ENCODE measurements around the gene KHNYN. TPM values are rescaled to one million over a fixed set of nuclear protein-coding genes. Genes with fewer than 3 reads are reported as not detected.

Gene KHNYN
- total RNA-seq, 1 experiment from 2014 or later = 25.1 TPM

GRCh38 chr14:24409192-24409591, 20.6 kb upstream of the KHNYN start:
- Histone ChIP-seq H3K9me3 (replicated peaks) (no peaks in the 10 kb centered on the region), H3K4me1 (replicated peaks) (no peaks in the 10 kb centered on the region), H3K27me3 (replicated peaks) (no peaks in the 10 kb centered on the region), H3K4me3 (no peak overlapping the region), H3K36me3 (no peaks in the 10 kb centered on the region), H3K27ac (no peak overlapping the region)
- no peak for DNase-seq (ENCODE audit: low read depth in 1 of 2, low spot score in 2 of 2)

- H3K9me3 ChIP-seq (replicated peaks) = no peaks in the 10 kb centered on the region
- no peak overlapping the region for H3K27ac ChIP-seq
- no peaks in the 10 kb centered on the region for H3K4me1 ChIP-seq (replicated peaks)
- no peak for DNase-seq (ENCODE audit: low read depth in 1 of 2, low spot score in 2 of 2)
- no peaks in the 10 kb centered on the region for H3K36me3 ChIP-seq
- no peaks in the 10 kb centered on the region for H3K27me3 ChIP-seq (replicated peaks)
- no peak overlapping the region for H3K4me3 ChIP-seq
Measured at GRCh38 chr14:24409956-24410355, 19.8 kb upstream of the KHNYN start.

- no peaks in the 10 kb centered on the region for H3K9me3 ChIP-seq (replicated peaks)
- no peaks in the 10 kb centered on the region for H3K4me1 ChIP-seq (replicated peaks)
- no peaks in the 10 kb centered on the region for H3K27me3 ChIP-seq (replicated peaks)
- no peak overlapping the region for H3K4me3 ChIP-seq
- H3K27ac ChIP-seq = no peak overlapping the region
- no peaks in the 10 kb centered on the region for H3K36me3 ChIP-seq
- DNase-seq (ENCODE audit: low read depth in 1 of 2, low spot score in 2 of 2) = peak in 1 of 2 experiments; percentile 30
Measured at GRCh38 chr14:24411443-24412389, 18.0 kb upstream of the KHNYN start.

- Histone ChIP-seq H3K4me3 (no peak overlapping the region), H3K36me3 (no peaks in the 10 kb centered on the region), H3K9me3 (replicated peaks) (no peaks in the 10 kb centered on the region), H3K4me1 (replicated peaks) (no peaks in the 10 kb centered on the region), H3K27ac (no peak overlapping the region), H3K27me3 (replicated peaks) (no peaks in the 10 kb centered on the region)
- DNase-seq (ENCODE audit: low read depth in 1 of 2, low spot score in 2 of 2) = no peak
Measured at GRCh38 chr14:24414077-24414476, 15.7 kb upstream of the KHNYN start.

- Histone ChIP-seq H3K27ac (no peak overlapping the region), H3K36me3 (no peaks in the 10 kb centered on the region), H3K27me3 (replicated peaks) (no peaks in the 10 kb centered on the region)
Measured at GRCh38 chr14:24414732-24415420, 14.9 kb upstream of the KHNYN start.

GRCh38 chr14:24415421-24416253, 14.1 kb upstream of the KHNYN start:
- Histone ChIP-seq H3K36me3 (no peaks in the 10 kb centered on the region), H3K4me3 (no peak overlapping the region), H3K4me1 (replicated peaks) (no peaks in the 10 kb centered on the region), H3K27ac (no peak overlapping the region), H3K9me3 (replicated peaks) (no peaks in the 10 kb centered on the region), H3K27me3 (replicated peaks) (no peaks in the 10 kb centered on the region)
- no peak for DNase-seq (ENCODE audit: low read depth in 1 of 2, low spot score in 2 of 2)

More at GRCh38 chr14:24414732-24415420, 14.9 kb upstream of the KHNYN start:
- no peaks in the 10 kb centered on the region for H3K9me3 ChIP-seq (replicated peaks)
- H3K4me1 ChIP-seq (replicated peaks) = no peaks in the 10 kb centered on the region
- no peak overlapping the region for H3K4me3 ChIP-seq
- DNase-seq (ENCODE audit: low read depth in 1 of 2, low spot score in 2 of 2) = no peak

- H3K4me1 ChIP-seq (replicated peaks) = no peaks in the 10 kb centered on the region
- DNase-seq (ENCODE audit: low read depth in 1 of 2, low spot score in 2 of 2) = no peak
- H3K27ac ChIP-seq = no peak overlapping the region
- no peaks in the 10 kb centered on the region for H3K36me3 ChIP-seq
- no peaks in the 10 kb centered on the region for H3K27me3 ChIP-seq (replicated peaks)
- H3K4me3 ChIP-seq = no peak overlapping the region
- no peaks in the 10 kb centered on the region for H3K9me3 ChIP-seq (replicated peaks)
Measured at GRCh38 chr14:24416254-24416931, 13.4 kb upstream of the KHNYN start.

- no peak for DNase-seq (ENCODE audit: low read depth in 1 of 2, low spot score in 2 of 2)
- H3K27ac ChIP-seq = no peak overlapping the region
- H3K9me3 ChIP-seq (replicated peaks) = no peaks in the 10 kb centered on the region
- H3K4me3 ChIP-seq = no peak overlapping the region
- H3K27me3 ChIP-seq (replicated peaks) = no peaks in the 10 kb centered on the region
- no peaks in the 10 kb centered on the region for H3K4me1 ChIP-seq (replicated peaks)
- H3K36me3 ChIP-seq = no peaks in the 10 kb centered on the region
Measured at GRCh38 chr14:24416932-24417619, 12.7 kb upstream of the KHNYN start.

- Histone ChIP-seq H3K36me3 (no peaks in the 10 kb centered on the region), H3K9me3 (replicated peaks) (no peaks in the 10 kb centered on the region), H3K27me3 (replicated peaks) (no peaks in the 10 kb centered on the region), H3K4me1 (replicated peaks) (no peaks in the 10 kb centered on the region), H3K27ac (no peak overlapping the region), H3K4me3 (no peak overlapping the region)
- no peak for DNase-seq (ENCODE audit: low read depth in 1 of 2, low spot score in 2 of 2)
Measured at GRCh38 chr14:24417832-24418491, 11.8 kb upstream of the KHNYN start.

GRCh38 chr14:24418492-24418873, 11.3 kb upstream of the KHNYN start:
- no peaks in the 10 kb centered on the region for H3K4me1 ChIP-seq (replicated peaks)
- no peak overlapping the region for H3K27ac ChIP-seq
- H3K4me3 ChIP-seq = no peak overlapping the region
- no peaks in the 10 kb centered on the region for H3K27me3 ChIP-seq (replicated peaks)
- DNase-seq (ENCODE audit: low read depth in 1 of 2, low spot score in 2 of 2) = no peak
- H3K36me3 ChIP-seq = no peaks in the 10 kb centered on the region
- H3K9me3 ChIP-seq (replicated peaks) = no peaks in the 10 kb centered on the region

- Histone ChIP-seq H3K9me3 (replicated peaks) (no peaks in the 10 kb centered on the region), H3K4me3 (no peak overlapping the region), H3K27me3 (replicated peaks) (no peaks in the 10 kb centered on the region), H3K27ac (no peak overlapping the region), H3K36me3 (no peaks in the 10 kb centered on the region), H3K4me1 (replicated peaks) (peaks cover 8% of the 10 kb centered on the region)
- DNase-seq (ENCODE audit: low read depth in 1 of 2, low spot score in 2 of 2) = no peak
Measured at GRCh38 chr14:24422261-24422660, 7.5 kb upstream of the KHNYN start.

GRCh38 chr14:24422694-24423601, 6.8 kb upstream of the KHNYN start:
- no peak overlapping the region for H3K4me3 ChIP-seq
- H3K36me3 ChIP-seq = no peaks in the 10 kb centered on the region
- no peaks in the 10 kb centered on the region for H3K9me3 ChIP-seq (replicated peaks)
- H3K27ac ChIP-seq = no peak overlapping the region
- H3K4me1 ChIP-seq (replicated peaks) = peaks cover 8% of the 10 kb centered on the region
- H3K27me3 ChIP-seq (replicated peaks) = no peaks in the 10 kb centered on the region
- DNase-seq (ENCODE audit: low read depth in 1 of 2, low spot score in 2 of 2) = no peak
